ENCODE results near the gene OR2AK2.

The OR2AK2 gene

DNA sequence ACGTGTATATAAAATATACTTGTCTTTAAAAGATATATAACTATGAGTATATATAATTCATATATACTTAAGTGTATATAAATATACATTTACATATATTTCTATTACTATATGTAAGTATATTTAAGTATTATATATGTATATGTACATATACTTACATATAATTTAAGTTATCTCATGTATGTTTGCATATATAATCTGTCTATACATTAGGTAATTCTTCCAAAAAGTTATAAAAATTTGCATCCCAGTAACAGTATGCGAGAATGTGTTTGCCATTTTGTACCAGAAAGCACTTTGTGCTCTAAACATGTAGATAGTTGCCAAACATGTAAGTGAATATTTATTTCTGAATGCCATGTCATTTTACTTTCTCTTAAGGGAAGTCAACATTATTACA, at the start of gene OR2AK2:
Gene OR2AK2 (plus strand): TSS at position 301 of the 400 bp plus-strand sequence. CDS start 144 bp downstream, outside the sequence.
- DNase-seq (ENCODE audit: low spot score) = no peak

DNA sequence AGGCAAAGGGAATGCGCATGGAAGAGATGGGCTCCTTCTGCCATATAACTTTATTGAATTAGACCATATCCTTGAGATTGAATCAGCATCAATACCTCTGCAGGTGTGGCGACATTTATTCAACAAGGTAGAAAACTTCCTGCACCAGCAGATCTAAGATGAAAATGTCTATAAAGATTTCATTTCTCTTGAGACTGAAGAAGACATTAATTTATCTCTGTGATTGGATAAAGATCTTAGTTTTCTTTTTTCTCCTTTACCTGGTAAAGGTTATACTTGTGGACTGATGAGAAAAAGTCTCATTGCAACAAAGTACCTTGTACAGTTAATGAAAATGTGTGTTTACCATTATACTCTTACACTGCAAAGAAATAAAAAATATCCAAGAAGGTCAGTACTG, 45.1 kb upstream of the OR2AK2 start, which contains the start of gene OR2T8:
Gene OR2T8 (plus strand): TSS at position 301 of the 400 bp plus-strand sequence. CDS start 766 bp downstream, outside the sequence.
- no peak for DNase-seq (ENCODE audit: low spot score)

- DNase-seq (ENCODE audit: low spot score) = no peak
Observed at GRCh38 chr1:247923941-247924340, 41.1 kb upstream of the OR2AK2 start.

DNA sequence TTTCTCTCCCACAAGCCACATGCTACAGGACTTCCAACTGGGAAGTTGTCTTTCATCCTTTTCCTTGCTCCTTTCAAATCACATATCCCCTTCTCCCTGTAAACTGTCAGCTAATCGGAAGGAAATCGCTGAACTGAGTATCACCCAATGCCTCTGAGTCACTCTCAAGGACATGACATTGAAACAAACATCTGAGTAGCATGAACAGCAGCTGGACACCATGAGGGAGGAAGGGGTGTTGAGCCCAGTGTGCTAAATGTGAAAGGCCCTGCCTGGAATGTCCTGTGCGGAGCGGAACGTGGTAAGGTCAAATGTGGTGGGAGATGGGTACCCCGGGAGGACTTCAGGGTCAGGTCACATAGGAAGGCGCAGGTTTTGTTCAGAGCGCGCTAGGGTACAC, 40.2 kb upstream of the OR2AK2 start, which contains the start of gene OR2AJ1:
Gene OR2AJ1 (plus strand): TSS at position 22 of the 400 bp plus-strand sequence. CDS start 8,880 bp downstream, outside the sequence.
- DNase-seq (ENCODE audit: low spot score) = no peak

DNA sequence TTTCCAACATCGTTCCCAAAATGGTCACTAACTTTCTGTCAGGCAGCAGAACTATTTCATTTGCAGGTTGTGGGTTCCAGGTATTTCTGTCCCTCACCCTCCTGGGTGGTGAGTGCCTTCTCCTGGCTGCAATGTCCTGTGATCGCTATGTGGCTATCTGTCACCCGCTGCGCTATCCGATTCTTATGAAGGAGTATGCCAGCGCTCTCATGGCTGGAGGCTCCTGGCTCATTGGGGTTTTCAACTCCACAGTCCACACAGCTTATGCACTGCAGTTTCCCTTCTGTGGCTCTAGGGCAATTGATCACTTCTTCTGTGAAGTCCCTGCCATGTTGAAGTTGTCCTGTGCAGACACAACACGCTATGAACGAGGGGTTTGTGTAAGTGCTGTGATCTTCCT, 31.0 kb upstream of the OR2AK2 start:
- no peak for DNase-seq (ENCODE audit: low spot score)

DNA sequence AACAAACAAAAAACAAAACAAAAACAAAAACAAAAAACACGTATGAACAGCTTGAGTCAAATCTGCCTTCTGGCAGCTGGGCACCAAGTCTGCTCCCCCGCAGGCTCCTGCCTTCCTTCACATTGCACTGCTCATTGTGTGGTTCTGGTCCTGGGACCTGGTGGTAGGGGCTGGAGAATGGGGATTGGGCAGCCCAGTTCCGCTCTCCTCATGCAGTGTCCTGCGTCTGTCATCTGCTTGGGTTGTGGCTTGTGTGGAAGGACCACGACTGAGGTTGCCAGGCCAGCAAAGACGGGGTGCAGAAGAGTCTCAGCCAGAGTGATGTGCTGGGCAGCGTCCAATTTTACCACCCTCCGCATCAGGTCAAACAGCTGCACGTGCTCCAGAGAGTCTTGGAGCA, 29.3 kb upstream of the OR2AK2 start:
- no peak for DNase-seq (ENCODE audit: low spot score)

DNA sequence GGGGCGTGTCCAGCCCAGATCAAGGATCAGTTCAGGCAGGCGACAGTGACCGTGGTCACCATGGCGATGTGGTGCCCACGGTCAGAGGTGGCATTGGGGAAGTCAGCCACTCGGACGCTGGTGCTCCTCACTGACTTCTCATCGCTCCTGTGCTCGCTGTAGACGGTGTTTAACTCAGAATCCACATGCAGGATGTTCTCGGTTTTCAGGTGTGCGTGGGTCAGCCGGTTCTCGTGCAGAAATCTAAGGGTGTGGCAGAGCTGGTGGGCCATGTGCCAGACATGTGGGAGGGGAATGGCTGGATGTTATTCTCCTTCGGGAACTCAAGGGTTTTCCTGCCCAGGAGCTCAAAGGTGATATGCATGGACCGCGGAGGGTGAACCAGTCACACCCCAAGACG, 28.6 kb upstream of the OR2AK2 start:
- DNase-seq (ENCODE audit: low spot score) = no peak

DNA sequence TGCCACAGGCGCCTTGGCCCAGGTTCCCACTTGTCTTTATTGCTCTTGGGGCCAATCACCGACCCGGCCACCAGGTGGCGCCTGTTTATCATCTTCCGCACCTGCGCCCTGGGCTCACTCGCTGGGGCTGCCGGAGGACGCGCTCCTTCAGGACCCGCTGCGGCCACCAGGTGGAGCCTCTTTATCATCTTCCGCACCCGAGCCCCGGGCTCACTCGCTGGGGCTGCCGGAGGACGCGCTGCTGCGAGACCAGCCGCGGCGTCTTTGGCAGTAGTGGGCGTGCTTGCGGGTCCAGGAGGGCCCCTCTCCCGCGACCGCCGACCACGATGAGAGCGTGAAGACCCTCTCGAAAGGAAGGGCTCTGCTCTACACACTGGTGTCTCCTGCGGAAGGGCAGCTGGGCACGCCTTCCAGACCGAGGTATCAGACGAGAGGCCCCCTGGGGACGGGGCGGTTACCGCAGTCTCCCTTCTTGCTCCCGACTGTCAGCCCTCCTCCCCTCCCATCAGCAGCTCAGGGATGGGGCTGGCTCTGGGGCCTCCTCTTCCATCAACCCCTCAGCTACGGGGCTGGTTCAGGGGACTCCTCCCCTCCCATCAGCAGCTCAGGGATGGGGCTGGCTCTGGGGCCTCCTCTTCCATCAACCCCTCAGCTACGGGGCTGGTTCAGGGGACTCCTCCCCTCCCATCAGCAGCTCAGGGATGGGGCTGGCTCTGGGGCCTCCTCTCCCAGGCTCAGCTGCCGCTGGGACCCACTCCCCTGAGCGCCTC, 27.9 kb upstream of the OR2AK2 start:
- peak; percentile 30 for DNase-seq (ENCODE audit: low spot score)

DNA sequence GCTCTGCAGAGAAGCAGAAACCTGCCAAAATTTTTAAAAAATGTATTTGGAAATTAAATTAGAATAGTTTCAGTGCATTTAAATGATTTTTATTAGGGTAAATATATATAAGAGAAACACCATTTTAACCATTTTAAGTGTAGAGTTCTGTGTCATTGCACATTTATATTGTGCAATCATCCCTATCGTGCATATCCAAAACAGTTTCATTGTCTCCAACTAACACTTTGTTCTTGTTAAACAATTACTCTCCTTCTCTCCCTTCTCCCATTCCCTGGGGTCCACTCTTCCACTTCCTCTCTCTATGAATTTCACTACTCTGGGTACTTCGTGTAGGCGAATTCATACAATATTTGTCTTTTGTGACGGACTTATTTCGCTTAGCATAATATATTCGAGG, 22.4 kb upstream of the OR2AK2 start:
- DNase-seq (ENCODE audit: low spot score) = no peak

DNA sequence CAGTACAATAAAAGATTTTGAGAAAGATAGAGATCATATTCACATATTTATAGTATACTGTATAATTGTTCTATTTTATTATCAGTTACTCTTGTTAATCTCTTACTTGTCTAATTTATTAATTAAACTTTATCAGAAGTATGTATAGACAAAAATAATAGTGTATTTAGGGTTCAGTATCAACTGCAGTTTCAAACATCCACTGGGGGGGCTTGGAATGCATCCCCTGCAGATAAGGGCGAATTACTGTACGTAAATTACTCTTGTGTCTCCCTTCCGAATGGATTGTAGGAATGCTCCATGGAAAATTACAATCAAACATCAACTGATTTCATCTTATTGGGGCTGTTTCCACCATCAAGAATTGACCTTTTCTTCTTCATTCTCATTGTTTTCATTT, 16.5 kb upstream of the OR2AK2 start, which contains the start of gene OR2L8:
Gene OR2L8 (plus strand): TSS at position 301 of the 400 bp plus-strand sequence. CDS start 0 bp downstream, at position 301.
- DNase-seq (ENCODE audit: low spot score) = no peak

- no peak for DNase-seq (ENCODE audit: low spot score)
Observed at GRCh38 chr1:247953408-247953807, 11.6 kb upstream of the OR2AK2 start.

GRCh38 chr1:247961791-247962190, 3.2 kb upstream of the OR2AK2 start:
- DNase-seq (ENCODE audit: low spot score) = no peak

DNA sequence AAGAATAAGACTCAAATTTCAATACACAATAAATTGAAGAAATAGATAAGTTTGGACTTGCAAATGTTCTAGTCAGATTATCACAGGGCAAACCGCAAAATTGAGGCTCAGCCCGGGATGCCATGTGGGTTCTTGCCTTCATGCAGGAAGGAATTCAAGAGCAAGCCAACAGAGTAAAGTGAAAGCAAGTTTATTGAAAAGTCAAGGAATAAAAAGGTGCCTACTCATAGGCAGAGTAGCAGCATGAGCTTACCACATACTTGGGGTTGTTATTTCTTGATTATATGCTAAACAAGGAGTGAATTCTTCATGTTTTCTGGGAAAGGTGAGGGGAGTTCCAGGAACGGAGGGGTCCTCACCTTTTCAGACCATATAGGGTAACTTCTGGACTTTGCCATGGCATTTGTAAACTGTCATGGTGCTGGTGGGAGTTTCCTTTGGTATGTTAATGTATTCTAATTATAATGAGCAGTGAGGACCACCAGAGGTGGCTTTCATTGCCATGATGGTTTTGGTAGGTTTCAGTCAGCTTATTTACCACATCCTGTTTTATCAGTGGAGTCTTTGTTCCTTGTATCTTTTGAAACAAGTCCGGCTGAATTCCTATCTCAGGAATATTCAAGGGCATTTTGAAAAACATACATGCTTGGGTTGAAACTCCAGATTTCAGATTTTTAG, 2.0 kb upstream of the OR2AK2 start:
- DNase-seq (ENCODE audit: low spot score) = no peak

- no peak for DNase-seq (ENCODE audit: low spot score)
Observed at GRCh38 chr1:247966532-247967204, 1.6 kb downstream of the OR2AK2 start.

DNA sequence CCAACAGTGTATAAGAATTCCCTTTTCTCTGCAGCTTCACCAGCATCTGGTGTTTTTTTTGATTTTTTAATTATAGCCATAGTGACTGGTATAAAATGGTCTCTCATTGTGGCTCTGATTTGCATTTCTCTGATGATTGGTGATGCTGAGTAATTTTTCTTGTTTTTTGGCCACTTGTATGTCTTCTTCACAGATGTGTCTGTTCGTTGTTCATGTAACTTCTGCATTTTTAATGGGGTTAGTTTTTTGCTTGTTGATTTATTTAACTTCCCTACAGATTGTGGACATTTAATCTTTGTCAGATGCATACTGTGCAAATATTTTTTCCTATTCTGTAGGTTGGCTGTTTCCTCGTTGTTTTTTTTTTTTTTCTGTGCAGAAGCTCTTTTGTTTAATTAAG, 28.0 kb downstream of the OR2AK2 start:
- no peak for DNase-seq (ENCODE audit: low spot score)

DNA sequence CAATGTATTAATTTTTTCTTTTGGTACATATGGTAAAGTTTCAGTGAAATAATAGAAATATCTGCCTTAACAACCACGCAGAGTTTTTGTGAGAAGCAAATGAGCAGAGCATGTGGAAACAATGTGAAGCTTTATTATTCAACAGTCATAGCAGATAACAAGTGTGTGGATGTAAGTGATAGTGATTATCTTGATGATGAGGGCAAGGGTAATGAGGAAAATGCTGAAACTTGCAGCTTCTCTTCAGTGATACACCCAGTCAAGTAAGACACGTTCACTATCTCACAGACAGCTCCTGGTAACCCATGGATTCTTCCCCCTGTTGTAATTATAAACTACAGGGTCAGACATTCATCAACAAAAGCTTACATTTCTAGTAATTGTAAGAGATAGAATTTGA, 33.8 kb downstream of the OR2AK2 start:
- DNase-seq (ENCODE audit: low spot score) = no peak

DNA sequence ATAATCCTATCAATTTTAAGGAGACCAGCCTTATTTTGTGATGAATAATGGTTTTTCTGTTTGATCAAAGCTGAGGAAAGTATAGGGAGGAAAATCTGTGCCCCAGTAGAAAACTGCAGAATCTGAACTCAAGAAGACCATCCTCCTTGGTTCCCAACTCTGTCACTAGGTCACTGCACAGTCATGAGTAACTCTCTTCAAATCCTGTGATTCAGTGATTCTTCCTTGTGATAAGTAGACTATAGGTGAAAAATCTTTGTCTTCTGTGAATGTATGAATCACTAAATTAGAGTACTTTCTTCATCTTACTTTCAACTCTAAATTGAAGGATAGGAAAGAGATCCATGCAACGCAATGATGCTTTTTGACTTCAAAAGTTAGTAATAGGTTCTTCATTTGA, 35.1 kb downstream of the OR2AK2 start:
- no peak for DNase-seq (ENCODE audit: low spot score)

GRCh38 chr1:248007778-248008177, 42.7 kb downstream of the OR2AK2 start:
- no peak for DNase-seq (ENCODE audit: low spot score)

- DNase-seq (ENCODE audit: low spot score) = no peak
Observed at GRCh38 chr1:248009681-248010080, 44.6 kb downstream of the OR2AK2 start.

DNA sequence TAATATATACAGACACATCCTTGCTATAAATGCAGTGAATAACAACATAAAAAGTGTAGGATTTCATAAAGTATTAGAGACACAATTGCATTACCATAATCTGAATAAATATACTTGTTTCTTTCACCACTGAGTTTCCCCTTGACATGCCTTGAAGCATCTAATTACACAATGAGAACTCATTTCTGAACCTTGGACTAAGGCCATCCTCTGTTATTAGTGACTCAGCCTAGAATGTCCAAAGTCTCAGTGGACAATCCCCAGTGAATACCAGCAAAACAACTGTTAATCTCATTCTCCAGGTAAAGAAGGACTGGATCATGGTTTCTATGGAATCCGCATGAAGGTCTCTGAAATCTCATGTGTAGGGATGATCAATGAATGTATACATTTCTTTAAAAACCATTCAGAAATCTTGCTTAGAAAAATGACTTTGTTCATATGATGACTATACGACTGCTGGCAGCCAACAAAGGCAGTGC, 48.2 kb downstream of the OR2AK2 start, which contains the start of gene OR2L5:
Gene OR2L5 (plus strand): TSS at position 432 of the 482 bp plus-strand sequence. CDS start 8,288 bp downstream, outside the sequence.
- DNase-seq (ENCODE audit: low spot score) = no peak

GRCh38 chr1:248015803-248016202, 50.8 kb downstream of the OR2AK2 start:
- no peak for DNase-seq (ENCODE audit: low spot score)

Measured in kidney tubule cell (primary cell).